ENCODE data around the gene SORCS2.

DNA sequence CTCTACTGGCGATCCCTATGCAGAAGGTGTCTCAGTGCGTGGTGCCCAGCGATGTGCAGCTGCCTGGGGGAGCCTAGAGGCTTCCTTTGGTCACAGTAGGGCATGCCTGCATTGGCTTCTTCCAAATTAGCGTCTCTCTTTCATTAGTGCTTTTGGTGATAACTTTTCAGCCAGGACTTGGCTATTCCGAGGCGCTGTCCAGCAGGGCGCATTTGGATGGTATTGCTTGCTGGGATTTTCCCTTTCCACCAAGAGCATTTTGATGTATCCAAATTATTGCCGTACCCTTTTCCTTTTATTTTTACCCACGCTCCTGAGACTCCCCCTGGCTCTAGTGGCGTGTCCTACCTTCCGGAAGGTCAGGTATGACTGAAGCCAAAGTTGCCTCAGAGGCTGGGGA lies 101.4 kb downstream of the SORCS2 start:
- TF ChIP-seq, protein P1, sequence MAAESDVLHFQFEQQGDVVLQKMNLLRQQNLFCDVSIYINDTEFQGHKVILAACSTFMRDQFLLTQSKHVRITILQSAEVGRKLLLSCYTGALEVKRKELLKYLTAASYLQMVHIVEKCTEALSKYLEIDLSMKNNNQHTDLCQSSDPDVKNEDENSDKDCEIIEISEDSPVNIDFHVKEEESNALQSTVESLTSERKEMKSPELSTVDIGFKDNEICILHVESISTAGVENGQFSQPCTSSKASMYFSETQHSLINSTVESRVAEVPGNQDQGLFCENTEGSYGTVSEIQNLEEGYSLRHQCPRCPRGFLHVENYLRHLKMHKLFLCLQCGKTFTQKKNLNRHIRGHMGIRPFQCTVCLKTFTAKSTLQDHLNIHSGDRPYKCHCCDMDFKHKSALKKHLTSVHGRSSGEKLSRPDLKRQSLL (tag by site-specific recombination; IDR thresholded peaks at IDR 0.05), result no peak
- TF ChIP-seq HOXC10 (CRISPR knock-in tag; IDR thresholded peaks at IDR 0.05), result no peak
- no peak for TF ChIP-seq REPIN1 (tag by site-specific recombination; IDR thresholded peaks at IDR 0.05; ENCODE audit: low read depth)
- TF ChIP-seq ZBTB21 (tag by site-specific recombination; IDR thresholded peaks at IDR 0.05), result no peak
- no peak for TF ChIP-seq SP7 (tag by site-specific recombination; IDR thresholded peaks at IDR 0.05)
- TF ChIP-seq, protein P2, sequence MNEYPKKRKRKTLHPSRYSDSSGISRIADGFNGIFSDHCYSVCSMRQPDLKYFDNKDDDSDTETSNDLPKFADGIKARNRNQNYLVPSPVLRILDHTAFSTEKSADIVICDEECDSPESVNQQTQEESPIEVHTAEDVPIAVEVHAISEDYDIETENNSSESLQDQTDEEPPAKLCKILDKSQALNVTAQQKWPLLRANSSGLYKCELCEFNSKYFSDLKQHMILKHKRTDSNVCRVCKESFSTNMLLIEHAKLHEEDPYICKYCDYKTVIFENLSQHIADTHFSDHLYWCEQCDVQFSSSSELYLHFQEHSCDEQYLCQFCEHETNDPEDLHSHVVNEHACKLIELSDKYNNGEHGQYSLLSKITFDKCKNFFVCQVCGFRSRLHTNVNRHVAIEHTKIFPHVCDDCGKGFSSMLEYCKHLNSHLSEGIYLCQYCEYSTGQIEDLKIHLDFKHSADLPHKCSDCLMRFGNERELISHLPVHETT (tag by site-specific recombination; IDR thresholded peaks at IDR 0.05), result no peak
- TF ChIP-seq MYNN (tag by site-specific recombination; IDR thresholded peaks at IDR 0.05; ENCODE audit: borderline replicate concordance), result no peak
- TF ChIP-seq ZNF274 (IDR thresholded peaks at IDR 0.05; ENCODE audit: low read length), result no peak
- TF ChIP-seq ZNF274 (tag by site-specific recombination; IDR thresholded peaks at IDR 0.05; ENCODE audit: borderline replicate concordance), result no peak
- TF ChIP-seq YY1 (tag by site-specific recombination; IDR thresholded peaks at IDR 0.05), result no peak

Data from HEK293 (cell line).